Smooth muscle cell (in vitro differentiated cells): ENCODE results near the gene DYNC1H1. TPM values are rescaled to one million over a fixed set of nuclear protein-coding genes. Genes with fewer than 3 reads are reported as not detected.

ENCODE experiments used
- DNase-seq: peaks from one replicate; lab custom pipeline; 2025; ENCODE audit not compliant: unreplicated experiment; lab: John Stamatoyannopoulos, UW
- H2AFZ ChIP-seq: fragments of 200-600 bp; sonication (generic); 2 replicates; pipeline ENCODE4 v1.6.0; 2016; ENCODE audit warnings: antibody characterized with exemption, low read depth, mild to moderate bottlenecking
- H3F3A ChIP-seq: fragments of 200-600 bp; sonication (generic); 2 replicates; pipeline ENCODE4 v1.6.0; 2017; ENCODE audit warnings: antibody characterized with exemption, low read depth
- H3K27ac ChIP-seq: fragments of 200-600 bp; sonication (generic); 2 replicates; pipeline ENCODE4 v1.5.1; 2016; ENCODE audit warnings: low read depth, mild to moderate bottlenecking
- H3K27me3 ChIP-seq: fragments of 200-600 bp; sonication (generic); 2 replicates; pipeline ENCODE4 v1.6.1; 2016; ENCODE audit warnings: low read depth, mild to moderate bottlenecking
- H3K36me3 ChIP-seq: fragments of 200-600 bp; sonication (generic); 2 replicates; pipeline ENCODE4 v1.5.1; 2016; ENCODE audit warnings: low read depth
- H3K4me1 ChIP-seq: fragments of 200-600 bp; sonication (generic); 2 replicates; pipeline ENCODE4 v1.5.1; 2016; ENCODE audit warnings: low read depth
- H3K4me2 ChIP-seq: fragments of 200-600 bp; sonication (generic); 2 replicates; pipeline ENCODE4 v1.6.0; 2016; ENCODE audit warnings: mild to moderate bottlenecking
- H3K4me3 ChIP-seq: fragments of 200-600 bp; sonication (generic); 2 replicates; pipeline ENCODE4 v1.5.1; 2016; ENCODE audit warnings: mild to moderate bottlenecking
- H3K79me2 ChIP-seq: fragments of 200-600 bp; sonication (generic); 2 replicates; pipeline ENCODE4 v1.6.0; 2016; ENCODE audit warnings: low read depth, mild to moderate bottlenecking
- H3K9ac ChIP-seq: fragments of 200-600 bp; sonication (generic); 2 replicates; pipeline ENCODE4 v1.6.0; 2016; ENCODE audit warnings: low read depth
- H3K9me3 ChIP-seq: fragments of 200-600 bp; sonication (generic); replicated peaks from 2 replicates; pipeline ENCODE4 v1.5.1; 2016; ENCODE audit warnings: low read depth
- H4K20me1 ChIP-seq: fragments of 200-600 bp; sonication (generic); 2 replicates; pipeline ENCODE4 v1.6.0; 2016; ENCODE audit warnings: low read depth
- WGBS: methylation state at CpG from one replicate; pipeline ENCODE4 v1.1.7; 2016; ENCODE audit warnings: low lambda C conversion rate; 5-methylcytosine and 5-hydroxymethylcytosine counted together
- polyA plus RNA-seq: library from polyadenylated mRNA; unstranded; fragments of >200 nt; fragmentation: Nextera tagmentation; extraction: Ambion mirVana; gene quantifications from 2 replicates; pipeline ENCODE4 v1.2.1, GENCODE V29; 2016
- total RNA-seq: library from RNA; depleted of rRNA; stranded (reverse); fragments of >200 nt; gene quantifications from 2 replicates; pipeline ENCODE4 v1.2.3, GENCODE V29; 2014
- TF ChIP-seq, protein P1 (sequence below): fragments of 200-600 bp; sonication (generic); IDR thresholded peaks from 2 replicates; pipeline ENCODE4 v1.5.1; 2017; ENCODE audit warnings: borderline replicate concordance, mild to moderate bottlenecking, antibody characterized with exemption; ENCODE audit not compliant: insufficient read depth, poor library complexity, severe bottlenecking

Gene DYNC1H1
- total and polyA plus RNA-seq, 2 experiments from 2014 or later: 137 to 399 TPM

DNA sequence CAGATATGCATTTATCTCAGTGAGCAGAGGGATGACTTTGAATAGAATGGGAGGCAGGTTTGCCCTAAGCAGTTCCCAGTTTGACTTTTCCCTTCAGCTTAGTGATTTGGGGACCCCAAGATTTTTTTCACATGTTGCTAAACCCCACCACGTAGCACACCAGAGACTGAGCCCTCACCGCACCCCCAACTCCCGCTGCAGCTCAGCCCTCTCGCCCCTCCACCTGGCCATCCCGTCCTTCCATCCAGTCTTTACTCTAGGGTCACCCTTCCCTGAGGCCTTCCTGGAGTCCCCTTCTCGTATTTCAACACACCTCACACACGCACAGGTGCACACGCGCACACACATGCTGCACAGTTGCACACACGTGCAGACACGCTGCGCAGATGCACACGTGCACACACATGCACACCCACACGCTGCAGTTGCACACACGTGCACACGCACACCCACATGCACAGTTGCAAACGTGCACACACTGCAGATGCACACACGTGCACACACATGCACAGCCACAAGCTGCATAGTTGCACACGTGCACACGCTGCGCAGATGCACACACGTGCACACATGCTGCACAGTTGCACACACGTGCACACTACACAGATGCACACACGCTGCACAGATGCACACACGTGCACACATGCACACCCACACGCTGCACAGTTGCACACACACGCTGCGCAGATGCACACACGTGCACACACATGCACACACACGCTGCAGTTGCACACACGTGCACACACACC lies 92.5 kb downstream of the DYNC1H1 start:
- H3K4me2 ChIP-seq: no peak overlapping the region
- no peaks in the 10 kb centered on the region for H3K27me3 ChIP-seq
- H3K79me2 ChIP-seq: no peaks in the 10 kb centered on the region
- H3K27ac ChIP-seq: no peak overlapping the region
- H2AFZ ChIP-seq: no peak overlapping the region
- no peaks in the 10 kb centered on the region for H4K20me1 ChIP-seq
- 94% methylated on average over 31 of the region's 31 CpGs for WGBS
- no peak for DNase-seq
- peaks cover 4% of the 10 kb centered on the region for H3F3A ChIP-seq
- H3K9ac ChIP-seq: no peak overlapping the region
- TF ChIP-seq, protein P1, sequence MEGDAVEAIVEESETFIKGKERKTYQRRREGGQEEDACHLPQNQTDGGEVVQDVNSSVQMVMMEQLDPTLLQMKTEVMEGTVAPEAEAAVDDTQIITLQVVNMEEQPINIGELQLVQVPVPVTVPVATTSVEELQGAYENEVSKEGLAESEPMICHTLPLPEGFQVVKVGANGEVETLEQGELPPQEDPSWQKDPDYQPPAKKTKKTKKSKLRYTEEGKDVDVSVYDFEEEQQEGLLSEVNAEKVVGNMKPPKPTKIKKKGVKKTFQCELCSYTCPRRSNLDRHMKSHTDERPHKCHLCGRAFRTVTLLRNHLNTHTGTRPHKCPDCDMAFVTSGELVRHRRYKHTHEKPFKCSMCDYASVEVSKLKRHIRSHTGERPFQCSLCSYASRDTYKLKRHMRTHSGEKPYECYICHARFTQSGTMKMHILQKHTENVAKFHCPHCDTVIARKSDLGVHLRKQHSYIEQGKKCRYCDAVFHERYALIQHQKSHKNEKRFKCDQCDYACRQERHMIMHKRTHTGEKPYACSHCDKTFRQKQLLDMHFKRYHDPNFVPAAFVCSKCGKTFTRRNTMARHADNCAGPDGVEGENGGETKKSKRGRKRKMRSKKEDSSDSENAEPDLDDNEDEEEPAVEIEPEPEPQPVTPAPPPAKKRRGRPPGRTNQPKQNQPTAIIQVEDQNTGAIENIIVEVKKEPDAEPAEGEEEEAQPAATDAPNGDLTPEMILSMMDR: no peak
- H3K4me3 ChIP-seq: no peak overlapping the region
- H3K9me3 ChIP-seq: no peaks in the 10 kb centered on the region
- no peaks in the 10 kb centered on the region for H3K4me1 ChIP-seq
- no peaks in the 10 kb centered on the region for H3K36me3 ChIP-seq

DNA sequence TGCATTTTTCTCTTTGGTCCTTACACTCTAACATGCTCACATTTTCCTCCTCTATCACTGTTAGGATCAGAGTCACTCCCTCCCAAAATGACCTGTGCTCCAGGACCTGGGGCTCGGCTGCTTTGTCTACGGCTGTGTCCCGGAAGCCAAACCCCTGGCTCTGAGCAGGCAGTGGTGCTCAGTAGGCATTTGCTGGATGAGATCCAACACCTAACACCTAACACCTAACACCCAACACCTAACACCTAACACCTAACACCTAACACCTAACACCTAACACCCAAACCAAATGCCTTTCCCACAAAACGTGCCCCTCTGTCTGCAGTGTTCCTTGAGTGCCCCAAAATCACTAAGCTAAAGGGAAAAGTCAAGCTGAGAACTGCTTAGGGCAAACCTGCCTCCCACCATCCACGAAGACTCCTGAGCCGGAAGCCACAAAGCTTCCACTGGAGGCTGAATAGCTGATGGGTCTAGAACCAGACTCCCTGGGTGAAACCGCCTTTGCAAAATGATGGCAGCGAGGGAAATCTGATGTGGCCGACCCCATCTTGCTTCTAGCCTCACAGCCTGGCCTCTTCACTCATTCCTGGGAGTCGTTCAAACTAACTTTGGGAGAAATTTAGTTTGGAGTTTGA lies 93.2 kb downstream of the DYNC1H1 start:
- H3K9ac ChIP-seq: no peak overlapping the region
- H3K79me2 ChIP-seq: no peaks in the 10 kb centered on the region
- H3F3A ChIP-seq: peaks cover 4% of the 10 kb centered on the region
- no peaks in the 10 kb centered on the region for H3K4me1 ChIP-seq
- no peaks in the 10 kb centered on the region for H3K27me3 ChIP-seq
- TF ChIP-seq, protein P1: no peak
- DNase-seq: no peak
- H3K4me2 ChIP-seq: no peak overlapping the region
- H3K27ac ChIP-seq: no peak overlapping the region
- H3K4me3 ChIP-seq: no peak overlapping the region
- H3K36me3 ChIP-seq: no peaks in the 10 kb centered on the region
- H4K20me1 ChIP-seq: no peaks in the 10 kb centered on the region
- 78% methylated on average over 10 of the region's 10 CpGs for WGBS
- H2AFZ ChIP-seq: no peak overlapping the region
- no peaks in the 10 kb centered on the region for H3K9me3 ChIP-seq

DNA sequence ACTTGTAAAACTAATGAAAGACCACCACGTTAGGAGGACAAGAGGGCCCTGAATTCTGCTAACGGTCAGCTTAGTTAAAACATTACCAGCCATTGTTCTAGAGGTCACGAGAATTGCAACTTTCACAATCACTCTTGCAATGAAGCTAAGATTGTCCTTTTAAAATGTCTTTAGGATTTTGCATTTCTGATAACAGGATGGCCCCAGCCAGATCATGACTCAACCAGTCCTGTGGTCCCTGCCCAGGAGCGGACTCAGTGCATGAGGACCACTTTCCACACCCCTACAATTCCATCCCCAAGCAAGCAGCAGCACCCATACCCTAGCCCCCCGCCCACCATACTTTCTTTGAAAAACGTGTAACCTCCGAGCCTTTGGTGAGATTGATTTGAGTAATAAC lies 93.8 kb downstream of the DYNC1H1 start:
- Histone ChIP-seq H3K9me3 (no peaks in the 10 kb centered on the region), H3K36me3 (no peaks in the 10 kb centered on the region), H3K27me3 (no peaks in the 10 kb centered on the region), H3F3A (peaks cover 4% of the 10 kb centered on the region), H2AFZ (no peak overlapping the region), H3K4me3 (no peak overlapping the region), H3K27ac (no peak overlapping the region), H3K9ac (no peak overlapping the region), H4K20me1 (no peaks in the 10 kb centered on the region), H3K79me2 (no peaks in the 10 kb centered on the region), H3K4me1 (peaks cover 1% of the 10 kb centered on the region), H3K4me2 (no peak overlapping the region)
- TF ChIP-seq, protein P1: no peak
- 67% methylated on average over 7 of the region's 7 CpGs for WGBS
- no peak for DNase-seq
